IMR-90 (cell line): Measurements from ENCODE around the gene GPHA2. TPM values are rescaled to one million over a fixed set of nuclear protein-coding genes. Genes with fewer than 3 reads are reported as not detected.

ENCODE experiments used
- ATAC-seq: fragments of 200-7000 bp; cut with Tn5 transposase; 2 replicates; pipeline ENCODE4 v1.9.1; 2020; ENCODE audit warnings: low read depth, mild to moderate bottlenecking, moderate library complexity
- BruUV-seq: library from RNA; stranded (reverse); fragments of 400-500 nt; replicated peaks from 2 replicates; lab custom pipeline; 2021; lab: Mats Ljungman, UMichigan
- CTCF ChIA-PET: fragments of 300-600 bp; formaldehyde crosslinking; extraction: SDS; loops from one replicate; lab custom pipeline; 2021; ENCODE audit warnings: antibody characterized with exemption; lab: Yijun Ruan, JAX
- POLR2A ChIA-PET: fragments of 300-600 bp; sonication (Branson Sonifier 250); formaldehyde crosslinking; loops from one replicate; lab custom pipeline; 2022; ENCODE audit warnings: antibody characterized with exemption; ENCODE audit not compliant: unreplicated experiment; lab: Charles Lee
- DNase-seq: peaks from one replicate; pipeline ENCODE4 v3.0.0; 2013
- H2AFZ ChIP-seq: replicated peaks from 2 replicates; pipeline ENCODE3; 2013; ENCODE audit warnings: low read length, mild to moderate bottlenecking; ENCODE audit not compliant: poor library complexity
- H2AK5ac ChIP-seq: 2 replicates; pipeline ENCODE4 v1.6.1; 2013; ENCODE audit warnings: low read depth, low read length, inconsistent platforms
- H2AK9ac ChIP-seq: replicated peaks from 2 replicates; pipeline ENCODE3; 2013; ENCODE audit warnings: mild to moderate bottlenecking, low read depth, low read length, moderate library complexity; ENCODE audit not compliant: poor library complexity
- H2BK120ac ChIP-seq: 2 replicates; pipeline ENCODE4 v1.6.1; 2013; ENCODE audit warnings: low read depth, low read length, inconsistent platforms
- H2BK15ac ChIP-seq: 3 replicates; pipeline ENCODE4 v1.6.1; 2013; ENCODE audit warnings: low read depth, low read length, inconsistent platforms
- H2BK20ac ChIP-seq: 2 replicates; pipeline ENCODE4 v1.6.1; 2013; ENCODE audit warnings: low read depth, mild to moderate bottlenecking, inconsistent platforms, low read length, moderate library complexity
- H2BK5ac ChIP-seq: 2 replicates; pipeline ENCODE4 v1.6.1; 2013; ENCODE audit warnings: mild to moderate bottlenecking, low read depth, low read length, inconsistent platforms; ENCODE audit not compliant: poor library complexity, severe bottlenecking
- H3K14ac ChIP-seq: replicated peaks from 2 replicates; pipeline ENCODE4 v1.6.1; 2013; ENCODE audit warnings: low read depth, low read length, inconsistent platforms
- H3K18ac ChIP-seq: 2 replicates; pipeline ENCODE4 v1.6.1; 2013; ENCODE audit warnings: low read depth, low read length, control low read depth
- H3K23ac ChIP-seq: 2 replicates; pipeline ENCODE4 v1.6.1; 2013; ENCODE audit warnings: low read depth, low read length, inconsistent platforms
- H3K27ac ChIP-seq: 2 replicates; pipeline ENCODE4 v1.5.1; 2013; ENCODE audit warnings: mild to moderate bottlenecking, control low read depth, low read length; ENCODE audit not compliant: insufficient read depth
- H3K27me3 ChIP-seq: 2 replicates; pipeline ENCODE4 v1.6.1; 2013; ENCODE audit warnings: low read length; ENCODE audit not compliant: control insufficient read depth, insufficient read depth
- H3K36me3 ChIP-seq: 2 replicates; pipeline ENCODE4 v1.6.1; 2013; ENCODE audit warnings: low read length, mixed read lengths; ENCODE audit not compliant: control insufficient read depth, insufficient read depth
- H3K4ac ChIP-seq: 2 replicates; pipeline ENCODE4 v1.6.1; 2013; ENCODE audit warnings: low read depth, low read length, inconsistent platforms
- H3K4me1 ChIP-seq: 2 replicates; pipeline ENCODE4 v1.6.1; 2013; ENCODE audit warnings: low read length, mixed read lengths; ENCODE audit not compliant: control insufficient read depth, insufficient read depth
- H3K4me2 ChIP-seq: 2 replicates; pipeline ENCODE4 v1.6.1; 2013; ENCODE audit warnings: low read depth, mild to moderate bottlenecking, control low read depth, low read length, moderate library complexity
- H3K4me3 ChIP-seq: 2 replicates; pipeline ENCODE4 v1.5.1; 2013; ENCODE audit warnings: low read depth, mild to moderate bottlenecking, control low read depth, low read length, moderate library complexity; ENCODE audit not compliant: insufficient read depth
- H3K56ac ChIP-seq: 2 replicates; pipeline ENCODE4 v1.6.1; 2013; ENCODE audit warnings: low read length, inconsistent platforms; ENCODE audit not compliant: insufficient read depth; ENCODE audit errors: extremely low read depth
- H3K79me1 ChIP-seq, 2 experiments: 2 replicates each; pipeline ENCODE4 v1.6.1; 2013; ENCODE audit warnings: low read length in 2 of 2, inconsistent platforms in 1 of 2, low read depth in 1 of 2
- H3K9ac ChIP-seq: 2 replicates; pipeline ENCODE4 v1.6.1; 2013; ENCODE audit warnings: low read depth, low read length, control low read depth
- H3K9me1 ChIP-seq: 2 replicates; pipeline ENCODE4 v1.6.1; 2013; ENCODE audit warnings: low read length, inconsistent platforms; ENCODE audit not compliant: insufficient read depth
- H3K9me3 ChIP-seq: 2 replicates; pipeline ENCODE4 v1.6.1; 2013; ENCODE audit warnings: low read length; ENCODE audit not compliant: control insufficient read depth, insufficient read depth
- H4K20me1 ChIP-seq: 2 replicates; pipeline ENCODE4 v1.6.1; 2013; ENCODE audit warnings: low read length, inconsistent platforms; ENCODE audit not compliant: insufficient read depth
- H4K5ac ChIP-seq: 2 replicates; pipeline ENCODE4 v1.6.1; 2013; ENCODE audit warnings: mild to moderate bottlenecking, low read depth, low read length, control low read depth
- H4K8ac ChIP-seq, 2 experiments: 2 replicates each; pipeline ENCODE4 v1.6.1; 2013; ENCODE audit warnings: low read depth in 2 of 2, low read length in 2 of 2, control low read depth in 1 of 2, inconsistent platforms in 1 of 2
- H4K91ac ChIP-seq: 2 replicates; pipeline ENCODE4 v1.6.1; 2013; ENCODE audit warnings: low read depth, low read length, inconsistent platforms; ENCODE audit not compliant: insufficient read depth
- CHD1 ChIP-seq: IDR thresholded peaks from 2 replicates; pipeline ENCODE4 v1.6.1; 2012; ENCODE audit warnings: low read depth, low read length, improper control_type of control experiment
- ELK1 ChIP-seq: fragments of 150-350 bp; IDR thresholded peaks from 2 replicates; pipeline ENCODE4 v1.6.1; 2016; ENCODE audit warnings: low read depth, mild to moderate bottlenecking, low read length, moderate library complexity, borderline replicate concordance
- FOS ChIP-seq: fragments of 150-350 bp; IDR thresholded peaks from 2 replicates; pipeline ENCODE4 v1.6.1; 2016; ENCODE audit warnings: low read depth, low read length
- MAFK ChIP-seq: IDR thresholded peaks from 2 replicates; pipeline ENCODE4 v1.6.1; 2012; ENCODE audit warnings: low read depth, low read length, improper control_type of control experiment
- MAZ ChIP-seq: IDR thresholded peaks from 2 replicates; pipeline ENCODE4 v1.6.1; 2012; ENCODE audit warnings: low read depth, mild to moderate bottlenecking, low read length, improper control_type of control experiment, moderate library complexity, borderline replicate concordance
- MXI1 ChIP-seq: IDR thresholded peaks from 2 replicates; pipeline ENCODE4 v1.6.1; 2012; ENCODE audit warnings: low read depth, mild to moderate bottlenecking, low read length, moderate library complexity, borderline replicate concordance
- POLR2A ChIP-seq: IDR thresholded peaks from 2 replicates; pipeline ENCODE4 v1.6.1; 2012; ENCODE audit warnings: mild to moderate bottlenecking, low read depth, low read length
- RAD21 ChIP-seq: IDR thresholded peaks from 2 replicates; pipeline ENCODE4 v1.6.1; 2012; ENCODE audit warnings: low read length, improper control_type of control experiment
- RCOR1 ChIP-seq: IDR thresholded peaks from 2 replicates; pipeline ENCODE4 v1.6.1; 2012; ENCODE audit warnings: mild to moderate bottlenecking, low read length, improper control_type of control experiment; ENCODE audit not compliant: insufficient replicate concordance
- RFX5 ChIP-seq: IDR thresholded peaks from 2 replicates; pipeline ENCODE4 v1.8.0; 2012; ENCODE audit warnings: low read depth, mild to moderate bottlenecking, low read length, moderate library complexity
- SMC3 ChIP-seq: fragments of 150-350 bp; IDR thresholded peaks from 2 replicates; pipeline ENCODE4 v1.6.1; 2016; ENCODE audit warnings: low read depth, mild to moderate bottlenecking, antibody characterized with exemption, low read length, moderate library complexity
- WGBS, 2 experiments: methylation state at CpG; one replicate each; pipeline versions ENCODE4 v1.1.5 to v1.1.7; 2013; ENCODE audit warnings: missing lambda C conversion rate in 2 of 2; ENCODE audit not compliant: insufficient read length in 1 of 2; ENCODE audit errors: extremely low coverage in 2 of 2; 5-methylcytosine and 5-hydroxymethylcytosine counted together
- dilution Hi-C: fragments of 300-500 bp; cut with HindIII; formaldehyde crosslinking; loops from one replicate; pipeline ENCODE4 v1.14.3; 2018; ENCODE audit warnings: low sequenced_read_pairs; ENCODE audit not compliant: unreplicated experiment
- in situ Hi-C: fragments of 300-500 bp; cut with MboI; formaldehyde crosslinking; loops from 3 replicates; pipeline ENCODE4 v1.14.3; 2019; ENCODE audit warnings: low sequenced_read_pairs, inconsistent platforms, mixed read lengths
- intact Hi-C: fragments of 100-400 bp; cut with micrococcal nuclease; formaldehyde crosslinking; loops from 2 replicates; pipeline ENCODE4 v1.10.0; 2022
- polyA plus RNA-seq, 3 experiments: library from polyadenylated mRNA; depleted of rRNA; stranded (reverse); fragments of >200 nt; gene quantifications; 2 replicates each; pipeline ENCODE4 v1.2.3, GENCODE V29; 2012; ENCODE audit warnings: low replicate concordance in 1 of 3
- total RNA-seq: library from RNA; depleted of rRNA; stranded (reverse); fragments of >200 nt; gene quantifications from 2 replicates; pipeline ENCODE4 v1.2.3, GENCODE V29; 2012
- TF ChIP-seq, protein P1 (sequence below): fragments of 150-350 bp; IDR thresholded peaks from 2 replicates; pipeline ENCODE4 v1.6.1; 2017; ENCODE audit warnings: mild to moderate bottlenecking, antibody characterized with exemption, low read length, low read depth
- TF ChIP-seq, protein P2 (sequence below): conservative IDR thresholded peaks from 2 replicates; pipeline ENCODE4 v1.5.1; 2012; ENCODE audit warnings: mild to moderate bottlenecking, low read depth, low read length, improper control_type of control experiment

GPHA2 gene
- total and polyA plus RNA-seq, 2 of the 4 experiments (the other 2 are of a cell fraction): not detected

DNA sequence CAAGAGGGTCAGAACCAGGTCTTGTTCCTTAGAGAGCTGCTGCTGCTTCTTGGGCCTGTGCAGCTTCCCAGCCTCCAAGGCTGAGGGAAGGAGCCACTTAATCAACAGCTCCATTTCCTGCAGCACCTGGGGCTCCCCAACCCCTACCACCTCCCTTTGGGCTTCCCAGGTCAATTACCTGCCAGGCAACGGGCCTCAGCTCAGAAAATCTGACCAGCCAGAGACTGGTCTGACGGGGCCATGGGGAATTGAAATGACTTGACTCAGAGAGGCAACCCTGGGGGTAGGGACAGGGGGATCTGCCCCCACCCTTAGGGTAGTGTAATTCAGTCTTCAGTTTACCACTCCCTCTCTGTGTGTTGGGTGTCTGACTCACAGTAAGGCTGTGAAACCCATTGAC lies 41.0 kb upstream of the GPHA2 start:
- H3K56ac ChIP-seq: no peak overlapping the region
- H4K20me1 ChIP-seq: 0 out of 2 replicates have a peak, but pooled peaks cover 2% of the 10 kb centered on the region
- no peak overlapping the region for H2AK9ac ChIP-seq
- POLR2A ChIA-PET: no interaction called here
- H3K18ac ChIP-seq: no peak overlapping the region
- H3K4me1 ChIP-seq: 0 out of 2 replicates have a peak, but pooled peaks cover 1% of the 10 kb centered on the region
- H2BK15ac ChIP-seq: no peak overlapping the region
- H3K4me3 ChIP-seq: no peak overlapping the region
- H2AK5ac ChIP-seq: no peak overlapping the region
- no peak overlapping the region for H3K27ac ChIP-seq
- no peak overlapping the region for H3K4ac ChIP-seq
- BruUV-seq: no TSS peak
- TF ChIP-seq RCOR1 (no peak), MXI1 (no peak), SMC3 (no peak), FOS (no peak), RAD21 (no peak), POLR2A (no peak), MAZ (no peak), ELK1 (no peak), MAFK (no peak), CHD1 (no peak), RFX5 (no peak)
- TF ChIP-seq, protein P1, sequence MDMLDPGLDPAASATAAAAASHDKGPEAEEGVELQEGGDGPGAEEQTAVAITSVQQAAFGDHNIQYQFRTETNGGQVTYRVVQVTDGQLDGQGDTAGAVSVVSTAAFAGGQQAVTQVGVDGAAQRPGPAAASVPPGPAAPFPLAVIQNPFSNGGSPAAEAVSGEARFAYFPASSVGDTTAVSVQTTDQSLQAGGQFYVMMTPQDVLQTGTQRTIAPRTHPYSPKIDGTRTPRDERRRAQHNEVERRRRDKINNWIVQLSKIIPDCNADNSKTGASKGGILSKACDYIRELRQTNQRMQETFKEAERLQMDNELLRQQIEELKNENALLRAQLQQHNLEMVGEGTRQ: no peak
- TF ChIP-seq, protein P2, sequence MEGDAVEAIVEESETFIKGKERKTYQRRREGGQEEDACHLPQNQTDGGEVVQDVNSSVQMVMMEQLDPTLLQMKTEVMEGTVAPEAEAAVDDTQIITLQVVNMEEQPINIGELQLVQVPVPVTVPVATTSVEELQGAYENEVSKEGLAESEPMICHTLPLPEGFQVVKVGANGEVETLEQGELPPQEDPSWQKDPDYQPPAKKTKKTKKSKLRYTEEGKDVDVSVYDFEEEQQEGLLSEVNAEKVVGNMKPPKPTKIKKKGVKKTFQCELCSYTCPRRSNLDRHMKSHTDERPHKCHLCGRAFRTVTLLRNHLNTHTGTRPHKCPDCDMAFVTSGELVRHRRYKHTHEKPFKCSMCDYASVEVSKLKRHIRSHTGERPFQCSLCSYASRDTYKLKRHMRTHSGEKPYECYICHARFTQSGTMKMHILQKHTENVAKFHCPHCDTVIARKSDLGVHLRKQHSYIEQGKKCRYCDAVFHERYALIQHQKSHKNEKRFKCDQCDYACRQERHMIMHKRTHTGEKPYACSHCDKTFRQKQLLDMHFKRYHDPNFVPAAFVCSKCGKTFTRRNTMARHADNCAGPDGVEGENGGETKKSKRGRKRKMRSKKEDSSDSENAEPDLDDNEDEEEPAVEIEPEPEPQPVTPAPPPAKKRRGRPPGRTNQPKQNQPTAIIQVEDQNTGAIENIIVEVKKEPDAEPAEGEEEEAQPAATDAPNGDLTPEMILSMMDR: no peak
- H4K8ac ChIP-seq: no peak overlapping the region
- no peak overlapping the region for H2AFZ ChIP-seq
- no peak overlapping the region for H3K4me2 ChIP-seq
- no peak overlapping the region for H4K91ac ChIP-seq
- in situ Hi-C loops: no loop called here
- no peaks in the 10 kb centered on the region for H3K9me3 ChIP-seq
- CTCF ChIA-PET: no interaction called here
- dilution Hi-C loops: no loop called here
- H2BK120ac ChIP-seq: no peak overlapping the region
- ATAC-seq: no peak
- no peaks in the 10 kb centered on the region for H3K79me1 ChIP-seq
- peaks cover 5% of the 10 kb centered on the region for H3K27me3 ChIP-seq
- no peak overlapping the region for H4K5ac ChIP-seq
- intact Hi-C loops: no loop called here
- no CpG with 5 or more reads among the region's 2 CpGs for WGBS, 2 experiments
- H3K23ac ChIP-seq: no peak overlapping the region
- no peak for DNase-seq
- no peaks in the 10 kb centered on the region; the same call in none of the 2 replicates for H3K9me1 ChIP-seq
- no peak overlapping the region for H2BK20ac ChIP-seq
- no peak overlapping the region for H3K14ac ChIP-seq
- no peak overlapping the region for H2BK5ac ChIP-seq
- no peak overlapping the region for H3K9ac ChIP-seq
- no peaks in the 10 kb centered on the region for H3K36me3 ChIP-seq
